Stimulated activated CD4-positive, alpha-beta T cell treated with anti-CD3 and anti-CD28 coated beads, Interleukin-1b, Interleukin-23, amount 100 ng/mL, for 4 hours (primary cell): ENCODE results near the gene DDX25.

Experiments
- DNase-seq, 2 donors: peaks; one replicate each; pipeline ENCODE4 v3.0.0-alpha.2; 2020; ENCODE audit warnings: low read depth in 2 of 2

DDX25 gene

DNA sequence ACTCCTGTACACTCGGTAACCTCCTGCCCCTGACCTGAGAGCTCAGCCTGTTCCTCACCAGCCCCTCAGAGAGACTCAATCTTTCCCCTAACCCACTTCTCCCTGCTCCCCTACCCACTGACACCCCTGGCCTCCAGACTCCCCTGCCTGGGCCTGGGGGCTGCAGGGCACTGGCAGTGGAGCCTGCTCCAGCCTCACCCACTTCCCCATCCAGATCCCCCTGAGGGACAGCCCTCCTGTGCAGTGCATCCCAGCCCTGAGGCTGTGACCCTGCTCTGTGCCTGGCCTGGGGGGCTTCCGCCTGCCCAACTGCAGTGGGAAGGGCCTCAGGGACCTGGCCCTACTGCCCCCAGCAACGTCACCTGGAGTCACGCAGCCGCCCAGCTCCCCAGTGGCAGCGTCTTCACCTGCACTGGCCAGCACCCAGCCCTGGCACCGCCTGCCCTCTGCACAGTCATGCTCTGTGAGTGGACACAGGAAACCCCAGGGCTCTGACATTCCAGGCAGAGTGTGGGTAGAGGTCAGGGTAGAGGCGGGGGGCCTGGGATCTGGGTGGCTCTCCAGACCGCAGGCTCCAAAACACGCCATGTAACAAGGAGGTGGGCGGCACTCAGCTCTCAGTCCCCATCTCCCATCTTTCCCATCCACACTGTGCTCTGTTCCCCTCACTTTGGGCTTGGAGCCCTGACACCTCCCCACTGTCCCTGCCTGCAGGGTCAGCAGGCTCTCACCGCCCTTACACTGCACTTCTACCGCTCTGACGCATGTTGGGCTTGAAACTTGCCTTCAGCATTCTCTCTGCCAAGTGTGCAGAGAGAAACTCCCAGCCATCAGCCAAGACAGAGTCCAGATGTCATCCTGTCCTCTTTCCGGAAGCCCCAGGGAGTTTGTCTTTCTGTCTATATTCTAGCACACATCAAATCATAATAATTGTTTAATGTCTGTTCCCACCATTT is 46.7 kb downstream of the DDX25 start:
- DNase-seq = no peak

DNA sequence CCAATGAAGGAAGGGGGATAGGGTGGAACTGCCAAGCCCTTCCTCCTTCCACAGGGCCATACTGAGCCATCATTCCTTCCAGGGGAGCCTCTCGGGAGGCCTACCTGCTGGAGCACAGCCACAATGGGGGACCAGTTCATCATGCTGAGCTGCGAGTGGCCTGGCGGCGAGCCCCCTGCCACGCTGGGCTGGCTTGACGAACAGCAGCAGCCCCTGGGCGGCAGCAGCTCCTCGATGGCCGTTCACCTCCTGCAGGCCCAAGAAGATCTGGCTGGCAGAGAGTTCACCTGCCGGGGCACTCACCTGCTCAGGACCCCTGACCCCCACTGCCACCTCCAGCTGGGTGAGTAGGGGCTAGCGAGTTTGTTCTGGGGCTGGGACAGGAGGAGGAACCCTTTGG is 47.4 kb downstream of the DDX25 start:
- DNase-seq = no peak

- no peak for DNase-seq
Observed at GRCh38 chr11:125952559-125952958, 48.3 kb downstream of the DDX25 start.

GRCh38 chr11:125952973-125953372 is 48.7 kb downstream of the DDX25 start:
- no peak for DNase-seq

DNA sequence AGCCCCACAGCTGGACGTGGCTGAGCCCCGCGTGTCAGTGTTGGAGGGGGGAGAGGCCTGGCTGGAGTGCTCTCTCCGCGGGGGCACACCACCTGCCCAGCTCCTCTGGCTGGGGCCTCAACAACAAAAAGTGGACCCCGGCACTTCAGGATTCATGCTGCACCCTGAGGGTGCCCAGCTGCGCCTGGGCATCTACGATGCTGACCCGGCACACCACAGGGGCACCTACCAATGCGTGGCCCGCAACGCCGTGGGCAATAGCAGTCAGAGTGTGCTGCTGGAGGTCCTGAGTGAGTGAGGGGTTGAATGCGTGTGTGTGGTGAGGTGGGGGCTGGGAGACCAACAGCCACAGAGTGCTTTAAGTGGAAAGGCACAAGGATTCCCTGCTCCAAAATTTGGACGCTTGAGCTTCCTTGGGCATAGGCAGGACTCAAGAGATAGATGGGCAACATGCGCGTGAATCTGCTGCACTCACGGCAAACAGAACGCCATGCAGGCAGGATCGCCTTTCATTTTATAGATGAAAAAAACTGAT is 49.2 kb downstream of the DDX25 start:
- no peak for DNase-seq

DNA sequence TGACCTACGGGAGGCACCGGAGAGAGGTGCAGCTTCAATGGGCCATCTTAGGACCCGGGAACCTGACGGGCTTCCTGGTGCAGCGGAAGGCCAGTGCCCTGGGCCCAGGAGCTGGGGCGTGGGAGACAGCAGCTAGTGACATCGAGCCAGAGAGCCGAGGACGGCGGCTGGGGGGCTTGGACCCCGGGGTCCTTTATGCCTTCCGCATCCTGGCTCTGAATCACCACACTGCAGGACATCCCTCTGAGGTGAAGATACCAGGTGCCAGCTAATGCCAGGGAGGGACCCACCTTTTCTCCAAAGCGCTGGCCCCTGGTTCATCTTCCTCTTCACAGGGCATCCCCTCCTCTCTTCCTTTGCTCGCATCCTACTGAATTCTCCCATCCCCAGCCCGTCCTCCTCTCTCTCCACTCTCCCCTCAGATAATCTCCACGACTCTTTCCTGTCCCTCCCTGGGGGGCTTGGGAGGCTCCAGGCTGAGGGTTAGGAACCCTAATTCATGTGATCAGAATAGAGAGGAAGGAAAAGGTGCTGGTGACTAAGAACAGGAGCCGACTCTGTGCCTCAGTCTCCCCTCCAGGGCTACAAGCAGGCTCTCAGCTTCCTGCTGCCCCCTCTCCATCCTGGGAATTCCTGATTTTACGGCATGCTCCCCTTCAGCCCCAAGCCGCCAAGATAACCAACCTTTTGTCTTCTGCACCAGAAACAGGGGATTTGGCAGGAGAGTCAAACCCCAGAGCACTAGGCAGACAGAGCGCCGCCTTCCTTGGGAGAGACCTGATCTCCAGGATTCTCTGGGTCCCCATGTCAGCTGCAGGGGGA is 50.0 kb downstream of the DDX25 start:
- no peak for DNase-seq

DNA sequence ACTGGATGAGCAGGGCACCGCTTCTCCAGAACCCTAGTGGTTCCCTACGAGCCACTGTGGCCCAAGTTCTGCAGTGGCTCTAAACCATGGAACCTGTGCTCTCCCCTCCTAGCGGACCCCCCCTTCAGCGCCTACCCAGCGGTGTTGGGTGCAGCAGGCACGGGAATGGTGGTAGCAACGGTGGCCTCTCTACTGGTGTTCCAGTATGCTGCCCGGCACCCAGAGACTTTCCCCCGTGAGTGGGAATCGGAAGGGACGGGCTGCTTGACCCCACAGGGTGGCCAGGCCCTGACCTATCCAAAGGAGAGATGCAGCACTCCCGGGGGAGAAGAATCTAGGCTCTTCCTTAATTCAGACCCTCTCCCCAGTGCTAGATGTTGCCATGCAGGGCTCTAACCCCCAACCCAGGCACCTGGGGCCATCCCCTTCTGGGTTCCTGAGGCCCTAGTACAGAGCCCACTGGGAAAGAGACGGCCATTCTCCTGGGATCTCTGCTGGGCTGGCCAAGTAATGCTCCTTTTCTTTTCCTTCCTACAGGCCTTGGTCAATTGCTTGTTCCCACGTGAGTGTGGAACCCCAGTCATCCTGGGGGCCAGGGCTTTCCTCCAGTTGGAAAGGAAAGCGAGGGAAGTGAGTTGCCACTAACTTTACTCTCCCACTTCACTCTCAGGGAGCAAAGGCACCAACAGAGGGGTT is 50.8 kb downstream of the DDX25 start:
- no peak for DNase-seq

GRCh38 chr11:125955856-125956255 is 51.5 kb downstream of the DDX25 start:
- DNase-seq = no peak

- no peak for DNase-seq
Observed at GRCh38 chr11:125956391-125957134, 52.3 kb downstream of the DDX25 start.

DNA sequence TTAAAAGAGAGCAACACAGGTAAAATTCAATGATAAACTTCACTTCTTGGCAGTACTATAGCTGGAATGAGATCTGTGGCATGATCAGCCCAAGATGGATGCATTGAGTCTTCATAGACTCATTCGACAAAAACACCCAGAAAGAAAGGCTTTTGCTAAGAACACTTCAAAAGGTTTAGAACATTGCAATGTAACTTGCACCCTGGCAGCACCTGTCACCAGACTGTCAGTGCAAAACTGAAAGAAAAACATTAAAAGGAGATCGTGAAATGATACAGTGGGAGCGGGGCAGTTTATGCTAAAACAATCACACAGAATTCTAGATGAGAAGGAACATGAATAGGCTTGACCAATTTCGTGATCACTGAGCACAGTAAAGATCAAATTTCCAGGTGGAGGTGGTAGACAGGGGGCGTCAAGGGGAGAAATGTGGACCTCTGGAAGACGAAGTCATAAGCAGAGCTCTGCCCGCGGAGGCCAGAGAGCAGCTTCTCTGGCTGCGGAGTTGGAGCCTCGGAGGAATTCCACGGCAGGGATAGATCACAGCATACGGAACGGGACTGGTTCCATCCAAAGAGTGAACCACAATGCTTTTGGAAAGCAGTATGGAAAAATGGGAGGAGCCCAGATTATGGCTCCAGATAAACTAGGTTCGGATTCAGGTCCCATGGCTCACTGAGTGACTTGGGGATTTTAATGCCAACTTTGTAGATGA is 53.5 kb downstream of the DDX25 start:
- no peak for DNase-seq

GRCh38 chr11:125958872-125959400 is 54.6 kb downstream of the DDX25 start:
- no peak for DNase-seq

DNA sequence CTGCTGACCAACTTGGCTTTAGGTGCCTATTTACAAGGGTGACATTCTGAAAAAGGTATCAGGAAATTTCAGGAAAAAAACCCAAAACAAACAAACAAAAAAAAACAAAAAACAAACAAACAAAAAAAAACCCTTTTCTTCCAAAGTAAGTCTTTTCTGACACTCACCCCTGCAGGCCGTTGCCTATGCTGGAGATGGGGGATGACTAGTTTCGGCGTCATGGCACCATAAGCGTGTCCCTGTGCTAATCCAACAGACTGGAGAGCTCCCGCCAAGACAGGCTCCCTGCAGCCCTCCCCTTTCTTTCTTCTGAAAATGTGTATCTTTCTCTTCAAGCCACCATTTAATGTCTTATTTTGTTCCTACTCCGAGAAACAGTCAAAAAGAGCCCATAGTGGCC is 55.2 kb downstream of the DDX25 start:
- no peak for DNase-seq

DNA sequence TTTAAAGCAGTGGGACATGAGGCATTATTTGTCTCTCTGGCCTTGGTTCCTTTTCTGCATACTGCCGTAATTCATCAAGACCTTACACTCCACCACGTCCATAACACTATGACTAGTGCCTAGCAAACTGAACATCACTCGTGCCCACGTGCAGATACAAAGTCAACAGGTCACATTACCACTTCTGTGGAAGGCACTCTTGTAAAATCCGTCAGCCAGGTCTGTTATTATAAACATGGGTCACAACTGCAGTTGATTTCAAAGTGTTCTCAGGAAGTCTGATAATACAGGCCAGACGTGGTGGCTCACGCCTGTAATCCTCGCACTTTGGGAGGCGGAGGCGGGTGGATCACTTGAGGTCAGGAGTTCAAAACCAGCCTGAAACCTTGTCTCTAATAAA is 55.6 kb downstream of the DDX25 start:
- DNase-seq = no peak

DNA sequence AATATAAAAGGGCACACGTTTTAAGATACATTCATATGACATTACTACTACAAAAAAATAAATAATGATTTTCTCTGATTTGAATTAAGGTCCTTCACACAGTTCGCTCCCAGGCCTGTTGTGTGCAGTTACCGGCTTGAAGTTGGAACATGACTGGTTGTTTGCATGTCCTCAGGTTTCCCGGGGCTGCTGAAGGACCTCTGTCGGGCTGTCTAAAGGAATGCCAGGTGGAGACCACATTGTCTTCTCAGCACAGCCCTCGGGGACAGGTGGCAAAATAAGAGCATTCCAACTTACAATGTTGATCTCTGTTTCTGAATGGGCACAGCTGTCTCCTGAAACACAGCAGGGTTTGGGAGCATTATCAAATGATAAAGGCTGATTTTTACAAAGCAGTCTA is 56.5 kb downstream of the DDX25 start:
- DNase-seq = no peak

DNA sequence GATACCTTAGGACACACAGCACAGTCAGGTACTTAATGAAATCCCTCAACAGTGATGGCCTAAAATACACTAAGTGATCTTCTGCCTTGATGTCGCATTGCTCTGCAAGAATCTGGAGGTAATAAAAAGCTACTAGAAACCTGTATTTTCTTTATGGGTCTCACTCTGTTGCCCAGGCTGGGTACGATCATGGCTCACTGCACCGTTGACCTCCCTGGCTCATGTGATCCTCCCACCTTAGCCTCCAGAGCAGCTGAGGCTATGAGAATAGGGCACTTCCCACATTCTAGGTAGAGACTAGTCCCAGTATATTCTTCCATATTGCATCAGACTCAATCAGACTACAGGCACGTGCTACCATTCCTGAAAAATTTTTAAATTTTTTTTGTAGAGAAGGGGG is 63.2 kb downstream of the DDX25 start:
- no peak for DNase-seq

DNA sequence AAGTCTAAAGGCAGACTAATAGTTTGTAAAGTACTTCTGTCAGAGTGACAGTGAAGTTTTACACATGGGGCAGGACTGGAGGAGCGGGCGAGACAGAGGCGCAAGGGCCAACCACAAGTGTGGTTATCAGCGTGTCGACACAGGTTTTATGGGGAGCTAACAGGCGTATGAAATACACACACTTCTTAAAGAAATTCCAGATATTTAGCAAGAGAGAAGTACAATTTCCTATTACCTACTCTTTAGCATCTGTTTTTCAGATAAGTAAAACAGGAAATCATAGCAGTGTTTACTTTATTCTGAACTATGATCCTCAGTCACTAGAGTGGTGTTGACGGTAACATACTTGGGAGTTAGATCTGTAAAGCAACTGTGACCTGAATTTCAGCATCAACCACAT is 64.0 kb downstream of the DDX25 start:
- DNase-seq = no peak

- no peak for DNase-seq
Observed at GRCh38 chr11:125971618-125972017, 67.3 kb downstream of the DDX25 start.

DNA sequence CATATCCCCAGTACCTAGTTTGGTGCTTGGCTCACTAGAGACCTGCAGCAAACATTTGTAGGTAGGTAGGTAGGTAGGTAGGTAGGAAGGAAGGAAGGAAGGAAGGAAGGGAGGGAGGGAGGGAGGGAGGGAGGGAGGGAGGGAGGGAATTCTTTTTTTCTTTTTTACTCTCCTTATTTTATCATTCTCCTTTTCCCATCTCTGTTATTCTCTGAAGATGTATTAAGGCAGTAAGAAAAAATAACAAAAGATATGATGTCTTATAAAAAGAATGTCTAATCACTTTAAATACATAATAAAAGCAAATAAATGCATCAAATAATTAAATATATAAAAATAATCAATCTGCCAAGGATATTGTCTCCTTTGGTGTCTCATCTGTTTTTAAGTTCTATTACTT is 70.0 kb downstream of the DDX25 start:
- DNase-seq = no peak

DNA sequence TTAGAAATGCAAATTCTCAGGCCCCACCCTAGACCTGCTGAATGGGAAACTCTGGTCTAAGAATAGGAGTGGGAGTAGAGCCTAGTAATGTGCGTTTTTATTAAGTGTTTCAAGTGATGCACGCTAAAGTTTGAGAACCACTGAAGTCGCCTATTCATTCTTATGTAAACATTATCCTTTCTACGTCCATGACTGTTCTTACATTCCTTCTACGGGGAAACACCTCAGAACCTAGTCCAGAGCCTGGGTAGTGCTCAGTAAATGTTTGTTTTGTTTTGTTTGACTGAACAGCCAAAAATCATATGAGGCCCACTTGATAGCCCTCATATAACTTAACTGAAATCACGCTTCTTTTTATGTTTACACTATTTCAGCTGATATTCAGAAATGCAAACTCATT is 71.3 kb downstream of the DDX25 start:
- no peak for DNase-seq

DNA sequence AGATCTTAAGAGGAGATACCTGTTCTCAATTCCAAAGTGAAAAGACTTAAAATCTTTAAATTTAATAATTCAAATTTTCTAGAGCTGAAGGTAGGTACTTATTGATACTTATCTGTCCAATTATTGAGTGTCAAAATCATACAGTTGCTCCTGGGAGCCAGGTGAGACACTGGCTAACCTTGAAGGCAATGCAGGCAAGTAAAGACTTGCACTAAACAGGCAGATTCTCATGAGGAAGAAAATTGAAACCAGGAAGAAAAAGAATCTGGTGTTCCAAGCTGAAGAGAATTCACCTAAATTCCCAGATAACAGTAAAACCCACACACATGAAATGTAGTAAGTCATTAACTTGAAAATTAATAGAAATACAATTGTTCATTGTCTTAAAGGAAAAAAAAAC is 71.8 kb downstream of the DDX25 start:
- no peak for DNase-seq
